Breast epithelium (tissue), 4 donors: ENCODE results near the gene RPL10. TPM values are rescaled to one million over a fixed set of nuclear protein-coding genes. Genes with fewer than 3 reads are reported as not detected.

Experiments
- DNase-seq, 2 donors: peaks; one replicate each; pipeline ENCODE4 v3.0.0-alpha.2; 2019; ENCODE audit warnings: low spot score in 2 of 2
- H3K27ac ChIP-seq, 2 donors: fragments of 200-600 bp; sonication (generic) in 1 of 2; one replicate each; pipeline ENCODE4 v1.5.1; 2016 to 2019; ENCODE audit warnings: mild to moderate bottlenecking in 1 of 2
- H3K27me3 ChIP-seq, 2 donors: fragments of 200-600 bp; sonication (generic) in 1 of 2; one replicate each; pipeline versions ENCODE4 v1.5.1 to v1.6.0; 2017 to 2019; ENCODE audit warnings: control low read depth in 1 of 2, mild to moderate bottlenecking in 1 of 2
- H3K36me3 ChIP-seq: fragments of 200-600 bp; one replicate; pipeline ENCODE4 v1.5.1; 2019
- H3K4me1 ChIP-seq, 2 donors: fragments of 200-600 bp; sonication (generic); one replicate each; pipeline ENCODE4 v1.5.1; 2016 to 2019; ENCODE audit warnings: control low read depth in 1 of 2
- H3K4me3 ChIP-seq, 3 donors: fragments of 200-600 bp; sonication (generic); 1 replicate in 2 of 3; 2 replicates in 1 of 3; pipeline ENCODE4 v1.5.1; 2016 to 2019; ENCODE audit warnings: mild to moderate bottlenecking in 3 of 3, moderate library complexity in 2 of 3
- H3K9me3 ChIP-seq, 2 donors: fragments of 200-600 bp; sonication (generic) in 1 of 2; one replicate each; pipeline ENCODE4 v1.5.1; 2016 to 2019; ENCODE audit warnings: control low read depth in 1 of 2
- CTCF ChIP-seq, 3 donors: fragments of 450-650 bp; IDR thresholded peaks; one replicate each; pipeline ENCODE4 v1.5.1; 2016 to 2017; ENCODE audit warnings: antibody characterized with exemption in 3 of 3, mild to moderate bottlenecking in 3 of 3, moderate library complexity in 3 of 3
- POLR2A ChIP-seq: fragments of 450-650 bp; IDR thresholded peaks from one replicate; pipeline ENCODE4 v1.6.1; 2016; ENCODE audit warnings: antibody characterized with exemption, mild to moderate bottlenecking, moderate library complexity
- POLR2AphosphoS5 ChIP-seq, 3 donors: sonication (generic); formaldehyde crosslinking; IDR thresholded peaks; one replicate each; pipeline ENCODE4 v1.6.1; 2017; ENCODE audit warnings: antibody characterized with exemption in 3 of 3
- intact Hi-C: fragments of 100-400 bp; cut with DNase I; formaldehyde crosslinking; loops from one replicate; pipeline ENCODE4 v1.15.1; 2023; ENCODE audit warnings: low total_unique reads
- total RNA-seq, 3 donors: library from RNA; depleted of rRNA; stranded (reverse); fragments of >200 nt; gene quantifications; one replicate each; pipeline ENCODE4 v1.1.0, GENCODE V29; 2016

Gene RPL10
- total RNA-seq, 3 donors from 2014 or later: 8,496 to 9,265 (median 8,695) TPM

- peaks cover 0 to 36% of the 10 kb centered on the region in 2 donors for H3K27me3 ChIP-seq
- H3K27ac ChIP-seq: peak within 1 kb of the TSS; percentile 48 to 72
- DNase-seq: peak in 1 of 2 donors; percentile 55
- TF ChIP-seq CTCF (IDR thresholded peaks at IDR 0.05) (no peak), POLR2A (no peak), POLR2AphosphoS5 (IDR thresholded peaks at IDR 0.05) (no peak)
- intact Hi-C loops: loop anchor here (5.0 kb wide), 1 partner anchor 72 kb away; no protein-coding TSS in a partner anchor
- no peaks in the 10 kb centered on the region for H3K9me3 ChIP-seq
- no peaks in the 10 kb centered on the region for H3K4me1 ChIP-seq
- H3K36me3 ChIP-seq: no peaks in the 10 kb centered on the region
- H3K4me3 ChIP-seq: peak within 1 kb of the TSS; percentile 35 to 52 (median 37)
Observed at GRCh38 chrX:154409222-154409871, 11.2 kb downstream of the RPL10 start, which contains the start of gene DNASE1L1. DNASE1L1 (minus strand) TSS chrX:154409254; CDS start chrX:154405568, 3,686 bp downstream.

DNA sequence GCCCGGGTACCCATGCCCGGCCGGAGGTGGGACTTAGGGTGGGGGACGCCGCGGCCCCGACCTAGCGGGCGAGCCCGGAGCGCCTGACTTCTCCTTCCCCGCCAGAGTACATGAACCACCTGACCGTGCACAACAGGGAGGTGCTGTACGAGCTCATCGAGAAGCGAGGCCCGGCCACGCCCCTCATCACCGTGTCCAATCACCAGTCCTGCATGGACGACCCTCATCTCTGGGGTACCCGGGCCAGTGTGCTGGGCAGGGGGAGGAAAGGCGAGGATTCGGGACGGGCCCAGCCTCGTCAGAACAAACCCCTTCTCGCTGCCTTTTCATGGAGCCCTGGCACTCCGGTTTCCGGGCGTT is 13.8 kb downstream of the RPL10 start:
- peaks cover 0 to 30% of the 10 kb centered on the region in 2 donors for H3K27me3 ChIP-seq
- TF ChIP-seq POLR2A (peak; percentile 36), POLR2AphosphoS5 (IDR thresholded peaks at IDR 0.05) (peak in 1 of 3 donors; percentile 2), CTCF (IDR thresholded peaks at IDR 0.05) (no peak)
- intact Hi-C loops: no loop called here
- H3K36me3 ChIP-seq: no peaks in the 10 kb centered on the region
- peak overlapping the region; percentile 66 to 88 (median 72) for H3K4me3 ChIP-seq
- H3K27ac ChIP-seq: peak overlapping the region; percentile 94 to 97
- H3K9me3 ChIP-seq: no peaks in the 10 kb centered on the region
- no peaks in the 10 kb centered on the region for H3K4me1 ChIP-seq
- peak; percentile 54 to 63 for DNase-seq

DNA sequence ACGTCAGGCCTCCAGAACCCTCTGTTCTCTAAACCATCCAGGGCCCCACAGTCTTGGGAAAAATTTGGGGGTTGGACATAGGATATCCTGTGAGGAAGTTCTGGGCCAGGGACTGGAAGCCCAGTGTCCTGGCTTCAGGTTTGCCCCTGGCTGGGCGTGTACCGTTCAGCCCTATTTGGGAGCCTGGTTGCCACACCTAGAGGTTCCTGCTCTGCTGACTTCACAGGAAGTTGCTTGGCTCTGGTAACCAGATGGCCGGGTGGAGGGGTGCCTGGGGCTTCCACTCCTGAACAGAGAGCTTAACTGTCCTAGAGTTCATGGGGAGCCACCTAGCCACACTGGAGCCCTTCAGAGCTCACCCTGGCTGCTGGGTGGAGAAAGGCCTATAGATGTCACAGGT is 14.3 kb downstream of the RPL10 start:
- no peak for TF ChIP-seq POLR2AphosphoS5 (IDR thresholded peaks at IDR 0.05)
- no peak for TF ChIP-seq CTCF (IDR thresholded peaks at IDR 0.05)
- TF ChIP-seq POLR2A: no peak
- no peaks in the 10 kb centered on the region for H3K36me3 ChIP-seq
- intact Hi-C loops: no loop called here
- peaks cover 0 to 30% of the 10 kb centered on the region in 2 donors for H3K27me3 ChIP-seq
- DNase-seq: no peak
- no peaks in the 10 kb centered on the region for H3K4me1 ChIP-seq
- H3K9me3 ChIP-seq: no peaks in the 10 kb centered on the region
- peak overlapping the region; percentile 66 to 88 (median 72) for H3K4me3 ChIP-seq
- H3K27ac ChIP-seq: peak overlapping the region; percentile 94 to 97

GRCh38 chrX:154413142-154413541 is 15.0 kb downstream of the RPL10 start:
- H3K4me3 ChIP-seq: no peak overlapping the region
- H3K27me3 ChIP-seq: peaks cover 0 to 33% of the 10 kb centered on the region in 2 donors
- TF ChIP-seq POLR2A (no peak), CTCF (IDR thresholded peaks at IDR 0.05) (no peak), POLR2AphosphoS5 (IDR thresholded peaks at IDR 0.05) (no peak)
- intact Hi-C loops: no loop called here
- DNase-seq: no peak
- no peaks in the 10 kb centered on the region for H3K9me3 ChIP-seq
- H3K36me3 ChIP-seq: no peaks in the 10 kb centered on the region
- H3K27ac ChIP-seq: peak overlapping the region in 1 of 2 donors; percentile 97
- no peaks in the 10 kb centered on the region for H3K4me1 ChIP-seq

- no peak overlapping the region for H3K4me3 ChIP-seq
- no peak for TF ChIP-seq CTCF (IDR thresholded peaks at IDR 0.05)
- no peak for TF ChIP-seq POLR2AphosphoS5 (IDR thresholded peaks at IDR 0.05)
- TF ChIP-seq POLR2A: no peak
- DNase-seq: no peak
- H3K36me3 ChIP-seq: no peaks in the 10 kb centered on the region
- H3K27ac ChIP-seq: no peak overlapping the region
- intact Hi-C loops: no loop called here
- peaks cover 0 to 30% of the 10 kb centered on the region in 2 donors for H3K27me3 ChIP-seq
- no peaks in the 10 kb centered on the region for H3K9me3 ChIP-seq
- no peaks in the 10 kb centered on the region for H3K4me1 ChIP-seq
Observed at GRCh38 chrX:154417157-154417556, 19.0 kb downstream of the RPL10 start.
